Astrocyte of the spinal cord (primary cell): ENCODE data around the gene WEE2.
A peak's percentile ranks its signal among the peaks of the same experiment; 100 is the strongest.
"Not testable (repeated sequence)": the region's sequence is repeated elsewhere in the genome, so short reads cannot be mapped to it uniquely, and the experiment has no call there.

Experiments
- DNase-seq: peaks from one replicate; pipeline ENCODE4 v3.0.0; 2011; ENCODE audit warnings: low read depth, low spot score
- H3K4me3 ChIP-seq: 2 replicates; pipeline ENCODE4 v1.5.1; 2011; ENCODE audit warnings: low read depth, mild to moderate bottlenecking, low read length, moderate library complexity
- in situ Hi-C: cut with HindIII; loops from 2 replicates; pipeline ENCODE4 v1.10.0; 2017; ENCODE audit warnings: low sequenced_read_pairs
- TF ChIP-seq, protein P1 (sequence below): IDR thresholded peaks from 2 replicates; pipeline ENCODE4 v1.5.1; 2012; ENCODE audit warnings: low read depth, mild to moderate bottlenecking, low read length, inconsistent platforms

The WEE2 gene

GRCh38 chr7:141752634-141753033, 44.5 kb downstream of the WEE2 start:
- no peak overlapping the region for H3K4me3 ChIP-seq
- no peak for DNase-seq
- TF ChIP-seq, protein P1, sequence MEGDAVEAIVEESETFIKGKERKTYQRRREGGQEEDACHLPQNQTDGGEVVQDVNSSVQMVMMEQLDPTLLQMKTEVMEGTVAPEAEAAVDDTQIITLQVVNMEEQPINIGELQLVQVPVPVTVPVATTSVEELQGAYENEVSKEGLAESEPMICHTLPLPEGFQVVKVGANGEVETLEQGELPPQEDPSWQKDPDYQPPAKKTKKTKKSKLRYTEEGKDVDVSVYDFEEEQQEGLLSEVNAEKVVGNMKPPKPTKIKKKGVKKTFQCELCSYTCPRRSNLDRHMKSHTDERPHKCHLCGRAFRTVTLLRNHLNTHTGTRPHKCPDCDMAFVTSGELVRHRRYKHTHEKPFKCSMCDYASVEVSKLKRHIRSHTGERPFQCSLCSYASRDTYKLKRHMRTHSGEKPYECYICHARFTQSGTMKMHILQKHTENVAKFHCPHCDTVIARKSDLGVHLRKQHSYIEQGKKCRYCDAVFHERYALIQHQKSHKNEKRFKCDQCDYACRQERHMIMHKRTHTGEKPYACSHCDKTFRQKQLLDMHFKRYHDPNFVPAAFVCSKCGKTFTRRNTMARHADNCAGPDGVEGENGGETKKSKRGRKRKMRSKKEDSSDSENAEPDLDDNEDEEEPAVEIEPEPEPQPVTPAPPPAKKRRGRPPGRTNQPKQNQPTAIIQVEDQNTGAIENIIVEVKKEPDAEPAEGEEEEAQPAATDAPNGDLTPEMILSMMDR, result peak; percentile 29
- in situ Hi-C loops, result no loop called here

DNA sequence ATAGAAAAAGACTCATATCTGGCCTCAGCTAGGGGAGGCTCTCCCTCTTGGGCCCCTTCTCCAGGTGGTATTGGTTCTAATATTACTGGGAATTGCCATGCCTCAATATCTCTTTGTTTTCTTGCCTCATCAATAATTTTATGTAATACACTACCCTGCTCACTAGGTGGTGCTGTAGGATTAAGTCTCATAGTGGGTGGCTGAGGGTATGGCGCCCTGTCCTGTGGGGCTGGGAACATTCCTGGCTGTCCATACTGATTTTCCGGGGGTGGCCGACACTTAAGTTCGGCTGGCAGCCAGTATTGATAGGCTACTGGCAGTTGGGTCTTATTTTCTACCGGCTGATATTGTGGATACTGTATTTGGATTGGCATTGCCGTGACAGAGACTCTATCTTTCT, 46.8 kb downstream of the WEE2 start:
- TF ChIP-seq, protein P1, result peak; percentile 43
- no peak overlapping the region for H3K4me3 ChIP-seq
- in situ Hi-C loops, result no loop called here
- DNase-seq, result no peak

- in situ Hi-C loops, result no loop called here
- no peak for DNase-seq
- TF ChIP-seq, protein P1, result no peak
Observed at GRCh38 chr7:141763797-141764196, 55.6 kb downstream of the WEE2 start, which contains the start of gene TAS2R3. TAS2R3 (plus strand) TSS chr7:141764097; CDS start chr7:141764159, 62 bp downstream.

GRCh38 chr7:141770083-141770583, 62.0 kb downstream of the WEE2 start:
- in situ Hi-C loops, DNase-seq, H3K4me3 ChIP-seq: not testable (repeated sequence)

More at GRCh38 chr7:141763797-141764196, 55.6 kb downstream of the WEE2 start, which contains the start of gene TAS2R3:
- H3K4me3 ChIP-seq, result no peak within 1 kb of the TSS

GRCh38 chr7:141776374-141776773, 68.2 kb downstream of the WEE2 start, which contains the start of gene TAS2R4:
TAS2R4 (plus strand) TSS chr7:141776674; CDS start chr7:141778489, 1,815 bp downstream.
- DNase-seq, result no peak
- in situ Hi-C loops, result no loop called here
- TF ChIP-seq, protein P1, result no peak
- H3K4me3 ChIP-seq, result no peak within 1 kb of the TSS
